Neural crest cell (in vitro differentiated cells): ENCODE measurements around the gene DNAH6. TPM values are rescaled to one million over a fixed set of nuclear protein-coding genes. Genes with fewer than 3 reads are reported as not detected.

Source experiments
- DNase-seq: peaks from one replicate; pipeline ENCODE4 v3.0.0; 2021; ENCODE audit warnings: low read depth, mixed read lengths, low spot score
- H3K27ac Mint-ChIP-seq: one replicate; pipeline ENCODE4 v1.8.0; 2021; ENCODE audit warnings: mild to moderate bottlenecking, mixed read lengths; ENCODE audit not compliant: unreplicated experiment
- H3K27me3 Mint-ChIP-seq: 2 replicates; pipeline ENCODE4 v1.8.0; 2021; ENCODE audit warnings: low read depth, mild to moderate bottlenecking, mixed read lengths
- H3K36me3 Mint-ChIP-seq: 2 replicates; pipeline ENCODE4 v1.8.0; 2021; ENCODE audit warnings: low read depth, mild to moderate bottlenecking, mixed read lengths
- H3K4me1 Mint-ChIP-seq: 2 replicates; pipeline ENCODE4 v1.8.0; 2021; ENCODE audit warnings: mixed read lengths
- H3K4me3 Mint-ChIP-seq: one replicate; pipeline ENCODE4 v1.8.0; 2021; ENCODE audit warnings: mild to moderate bottlenecking, mixed read lengths
- H3K9me3 Mint-ChIP-seq: 2 replicates; pipeline ENCODE4 v1.8.0; 2021; ENCODE audit warnings: mixed read lengths
- total RNA-seq: library from RNA; stranded (reverse); gene quantifications from 2 replicates; pipeline ENCODE4 v1.2.1, GENCODE V29; 2021
- TF ChIP-seq, protein P1 (sequence below): fragments of 200-600 bp; sonication (generic); conservative IDR thresholded peaks from 2 replicates; pipeline ENCODE4 v1.5.0; 2021; ENCODE audit warnings: antibody characterized with exemption, mild to moderate bottlenecking

The DNAH6 gene
- total RNA-seq, 1 donor from 2014 or later, result 2.8 TPM

DNA sequence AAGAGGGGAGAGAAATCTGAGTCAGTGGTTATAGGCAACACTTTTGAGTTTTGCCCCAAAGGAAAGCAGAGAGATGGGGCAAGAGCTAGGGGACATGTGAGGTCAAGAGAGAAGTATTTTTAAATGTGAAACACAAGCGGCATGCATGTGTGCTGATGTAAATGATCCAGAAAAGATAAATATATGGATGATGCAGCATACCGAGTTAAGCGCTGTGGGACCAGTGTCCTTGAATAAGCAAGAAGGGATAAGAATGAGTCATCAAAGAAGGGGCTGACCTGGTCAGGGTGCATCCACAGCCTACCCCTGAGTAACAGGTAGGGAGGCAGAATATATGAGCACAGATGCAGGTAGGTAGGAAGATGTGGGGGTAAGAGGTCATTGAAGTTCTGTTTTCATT, 183.7 kb downstream of the DNAH6 start:
- H3K4me1 Mint-ChIP-seq, result no peaks in the 10 kb centered on the region
- no peak for DNase-seq
- TF ChIP-seq, protein P1, sequence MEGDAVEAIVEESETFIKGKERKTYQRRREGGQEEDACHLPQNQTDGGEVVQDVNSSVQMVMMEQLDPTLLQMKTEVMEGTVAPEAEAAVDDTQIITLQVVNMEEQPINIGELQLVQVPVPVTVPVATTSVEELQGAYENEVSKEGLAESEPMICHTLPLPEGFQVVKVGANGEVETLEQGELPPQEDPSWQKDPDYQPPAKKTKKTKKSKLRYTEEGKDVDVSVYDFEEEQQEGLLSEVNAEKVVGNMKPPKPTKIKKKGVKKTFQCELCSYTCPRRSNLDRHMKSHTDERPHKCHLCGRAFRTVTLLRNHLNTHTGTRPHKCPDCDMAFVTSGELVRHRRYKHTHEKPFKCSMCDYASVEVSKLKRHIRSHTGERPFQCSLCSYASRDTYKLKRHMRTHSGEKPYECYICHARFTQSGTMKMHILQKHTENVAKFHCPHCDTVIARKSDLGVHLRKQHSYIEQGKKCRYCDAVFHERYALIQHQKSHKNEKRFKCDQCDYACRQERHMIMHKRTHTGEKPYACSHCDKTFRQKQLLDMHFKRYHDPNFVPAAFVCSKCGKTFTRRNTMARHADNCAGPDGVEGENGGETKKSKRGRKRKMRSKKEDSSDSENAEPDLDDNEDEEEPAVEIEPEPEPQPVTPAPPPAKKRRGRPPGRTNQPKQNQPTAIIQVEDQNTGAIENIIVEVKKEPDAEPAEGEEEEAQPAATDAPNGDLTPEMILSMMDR, result no peak
- H3K9me3 Mint-ChIP-seq, result peaks cover 3% of the 10 kb centered on the region
- no peaks in the 10 kb centered on the region for H3K27me3 Mint-ChIP-seq
- no peak overlapping the region for H3K27ac Mint-ChIP-seq
- H3K36me3 Mint-ChIP-seq, result peaks cover 9% of the 10 kb centered on the region
- H3K4me3 Mint-ChIP-seq, result no peak overlapping the region

DNA sequence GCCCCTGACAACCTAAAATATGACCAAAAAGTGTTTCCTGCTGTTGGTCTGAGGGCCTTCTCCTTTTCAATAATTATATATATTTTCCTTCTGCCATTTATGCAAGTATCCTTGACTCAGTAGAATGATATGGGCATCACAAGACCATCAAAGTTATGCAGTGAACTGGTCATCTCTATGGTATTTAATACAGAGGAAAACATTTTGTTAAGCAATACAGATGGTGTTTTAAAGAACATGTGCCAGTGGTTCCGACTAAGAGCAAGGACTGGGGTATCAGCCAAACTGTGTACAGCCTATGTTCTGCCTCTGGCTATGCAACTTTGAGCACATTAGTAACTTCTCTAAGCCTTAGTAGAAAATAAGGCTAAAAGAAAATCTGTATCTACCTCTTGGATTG, 185.6 kb downstream of the DNAH6 start:
- Mint-ChIP-seq H3K4me3 (no peak overlapping the region), H3K36me3 (peaks cover 9% of the 10 kb centered on the region), H3K9me3 (peaks cover 3% of the 10 kb centered on the region), H3K4me1 (no peaks in the 10 kb centered on the region), H3K27me3 (no peaks in the 10 kb centered on the region), H3K27ac (no peak overlapping the region)
- DNase-seq, result no peak
- TF ChIP-seq, protein P1, result no peak

GRCh38 chr2:84702941-84703340, 186.6 kb downstream of the DNAH6 start:
- Mint-ChIP-seq H3K27ac (no peak overlapping the region), H3K27me3 (no peaks in the 10 kb centered on the region), H3K9me3 (peaks cover 3% of the 10 kb centered on the region), H3K4me1 (no peaks in the 10 kb centered on the region), H3K36me3 (peaks cover 9% of the 10 kb centered on the region), H3K4me3 (no peak overlapping the region)
- no peak for DNase-seq
- TF ChIP-seq, protein P1, result no peak

DNA sequence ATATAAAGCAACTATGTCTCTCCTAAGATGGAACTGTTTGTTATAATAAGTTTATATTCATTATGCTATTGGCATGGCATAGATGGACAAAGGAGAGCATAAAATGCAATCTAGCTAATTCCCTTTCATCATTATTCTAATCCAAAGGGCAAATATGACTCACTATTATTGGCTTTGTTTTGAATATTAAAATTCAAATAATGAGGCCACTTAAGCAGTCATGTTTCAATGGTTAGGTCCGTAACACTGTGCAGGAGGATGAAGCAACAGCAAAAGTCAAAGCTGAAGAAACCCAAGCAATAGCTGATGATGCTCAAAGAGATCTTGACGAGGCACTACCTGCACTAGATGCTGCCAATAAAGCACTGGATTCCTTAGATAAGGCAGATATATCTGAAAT, 187.5 kb downstream of the DNAH6 start:
- Mint-ChIP-seq H3K9me3 (peaks cover 3% of the 10 kb centered on the region), H3K27ac (no peak overlapping the region), H3K4me3 (no peak overlapping the region), H3K27me3 (no peaks in the 10 kb centered on the region), H3K36me3 (peaks cover 11% of the 10 kb centered on the region), H3K4me1 (no peaks in the 10 kb centered on the region)
- TF ChIP-seq, protein P1, result no peak
- DNase-seq, result no peak

GRCh38 chr2:84704505-84705244, 188.4 kb downstream of the DNAH6 start:
- peaks cover 3% of the 10 kb centered on the region for H3K9me3 Mint-ChIP-seq
- H3K4me1 Mint-ChIP-seq, result no peaks in the 10 kb centered on the region
- DNase-seq, result no peak
- TF ChIP-seq, protein P1, result no peak
- H3K27me3 Mint-ChIP-seq, result no peaks in the 10 kb centered on the region
- no peak overlapping the region for H3K4me3 Mint-ChIP-seq
- peaks cover 11% of the 10 kb centered on the region for H3K36me3 Mint-ChIP-seq
- H3K27ac Mint-ChIP-seq, result no peak overlapping the region
